KMS-11 (cell line): ENCODE data around the gene TENM4.

Experiments
- H2AFZ ChIP-seq: fragments of 200-600 bp; sonication (generic); 2 replicates; pipeline ENCODE4 v1.6.1; 2016; ENCODE audit warnings: antibody characterized with exemption, mixed run types, low read depth
- H3K27ac ChIP-seq: fragments of 200-600 bp; sonication (generic); 2 replicates; pipeline ENCODE4 v1.6.1; 2016; ENCODE audit warnings: mild to moderate bottlenecking, mixed run types
- H3K27me3 ChIP-seq: fragments of 200-600 bp; sonication (generic); 2 replicates; pipeline ENCODE4 v1.6.1; 2017; ENCODE audit warnings: mild to moderate bottlenecking, low read depth, mixed run types, moderate library complexity; ENCODE audit not compliant: insufficient read depth
- H3K36me3 ChIP-seq: fragments of 200-600 bp; sonication (generic); 2 replicates; pipeline ENCODE4 v1.6.1; 2017; ENCODE audit warnings: mild to moderate bottlenecking, mixed run types; ENCODE audit not compliant: insufficient read depth
- H3K4me1 ChIP-seq: fragments of 200-600 bp; sonication (generic); 2 replicates; pipeline ENCODE4 v1.6.1; 2016; ENCODE audit warnings: mild to moderate bottlenecking, low read depth, mixed run types; ENCODE audit not compliant: poor library complexity, severe bottlenecking
- H3K4me2 ChIP-seq: fragments of 200-600 bp; sonication (generic); 2 replicates; pipeline ENCODE4 v1.7.0; 2016; ENCODE audit warnings: mild to moderate bottlenecking, mixed run types
- H3K4me3 ChIP-seq: fragments of 200-600 bp; sonication (generic); IDR thresholded peaks from 2 replicates; pipeline ENCODE4 v1.6.1; 2017; ENCODE audit warnings: low read depth, low read length, mixed read lengths; ENCODE audit not compliant: insufficient read depth
- H3K79me2 ChIP-seq: fragments of 200-600 bp; sonication (generic); 2 replicates; pipeline ENCODE4 v1.6.1; 2016; ENCODE audit warnings: low read depth, mixed run types; ENCODE audit not compliant: insufficient read depth
- H3K9ac ChIP-seq: fragments of 200-600 bp; sonication (generic); 2 replicates; pipeline ENCODE4 v1.6.1; 2016; ENCODE audit warnings: mild to moderate bottlenecking, mixed run types
- H4K20me1 ChIP-seq: fragments of 200-600 bp; sonication (generic); 2 replicates; pipeline ENCODE4 v1.6.1; 2016; ENCODE audit warnings: mild to moderate bottlenecking, mixed run types; ENCODE audit not compliant: insufficient read depth
- TF ChIP-seq, protein P1 (sequence below): fragments of 200-600 bp; sonication (generic); conservative IDR thresholded peaks from 2 replicates; pipeline ENCODE4 v1.6.1; 2017; ENCODE audit warnings: low read depth, mild to moderate bottlenecking, antibody characterized with exemption, low read length, moderate library complexity, mixed read lengths

Gene TENM4

GRCh38 chr11:79400717-79401330, 40.0 kb downstream of the TENM4 start:
- H3K27ac ChIP-seq: no peak overlapping the region
- no peaks in the 10 kb centered on the region for H3K4me1 ChIP-seq
- H3K36me3 ChIP-seq: no peaks in the 10 kb centered on the region
- H3K27me3 ChIP-seq: no peaks in the 10 kb centered on the region
- no peak overlapping the region for H2AFZ ChIP-seq
- no peaks in the 10 kb centered on the region for H4K20me1 ChIP-seq
- H3K4me2 ChIP-seq: no peak overlapping the region
- H3K79me2 ChIP-seq: no peaks in the 10 kb centered on the region
- no peak overlapping the region for H3K9ac ChIP-seq
- no peak overlapping the region for H3K4me3 ChIP-seq
- TF ChIP-seq, protein P1, sequence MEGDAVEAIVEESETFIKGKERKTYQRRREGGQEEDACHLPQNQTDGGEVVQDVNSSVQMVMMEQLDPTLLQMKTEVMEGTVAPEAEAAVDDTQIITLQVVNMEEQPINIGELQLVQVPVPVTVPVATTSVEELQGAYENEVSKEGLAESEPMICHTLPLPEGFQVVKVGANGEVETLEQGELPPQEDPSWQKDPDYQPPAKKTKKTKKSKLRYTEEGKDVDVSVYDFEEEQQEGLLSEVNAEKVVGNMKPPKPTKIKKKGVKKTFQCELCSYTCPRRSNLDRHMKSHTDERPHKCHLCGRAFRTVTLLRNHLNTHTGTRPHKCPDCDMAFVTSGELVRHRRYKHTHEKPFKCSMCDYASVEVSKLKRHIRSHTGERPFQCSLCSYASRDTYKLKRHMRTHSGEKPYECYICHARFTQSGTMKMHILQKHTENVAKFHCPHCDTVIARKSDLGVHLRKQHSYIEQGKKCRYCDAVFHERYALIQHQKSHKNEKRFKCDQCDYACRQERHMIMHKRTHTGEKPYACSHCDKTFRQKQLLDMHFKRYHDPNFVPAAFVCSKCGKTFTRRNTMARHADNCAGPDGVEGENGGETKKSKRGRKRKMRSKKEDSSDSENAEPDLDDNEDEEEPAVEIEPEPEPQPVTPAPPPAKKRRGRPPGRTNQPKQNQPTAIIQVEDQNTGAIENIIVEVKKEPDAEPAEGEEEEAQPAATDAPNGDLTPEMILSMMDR: peak; percentile 61

GRCh38 chr11:79400206-79400605, 40.6 kb downstream of the TENM4 start:
- Histone ChIP-seq H2AFZ (no peak overlapping the region), H3K4me2 (no peak overlapping the region), H3K9ac (no peak overlapping the region), H3K4me3 (no peak overlapping the region), H4K20me1 (no peaks in the 10 kb centered on the region), H3K36me3 (no peaks in the 10 kb centered on the region), H3K4me1 (no peaks in the 10 kb centered on the region), H3K27ac (no peak overlapping the region), H3K27me3 (no peaks in the 10 kb centered on the region), H3K79me2 (no peaks in the 10 kb centered on the region)
- TF ChIP-seq, protein P1: no peak

- no peak overlapping the region for H3K4me2 ChIP-seq
- H4K20me1 ChIP-seq: no peaks in the 10 kb centered on the region
- H3K27me3 ChIP-seq: no peaks in the 10 kb centered on the region
- TF ChIP-seq, protein P1: no peak
- H2AFZ ChIP-seq: no peak overlapping the region
- H3K36me3 ChIP-seq: no peaks in the 10 kb centered on the region
- no peak overlapping the region for H3K9ac ChIP-seq
- no peaks in the 10 kb centered on the region for H3K79me2 ChIP-seq
- no peak overlapping the region for H3K4me3 ChIP-seq
- H3K4me1 ChIP-seq: no peaks in the 10 kb centered on the region
- H3K27ac ChIP-seq: no peak overlapping the region
Measured at GRCh38 chr11:79397252-79397651, 43.6 kb downstream of the TENM4 start.

GRCh38 chr11:79396674-79397073, 44.2 kb downstream of the TENM4 start:
- Histone ChIP-seq H3K9ac (no peak overlapping the region), H2AFZ (no peak overlapping the region), H3K4me2 (no peak overlapping the region), H3K79me2 (no peaks in the 10 kb centered on the region), H3K27ac (no peak overlapping the region), H3K36me3 (no peaks in the 10 kb centered on the region), H3K27me3 (no peaks in the 10 kb centered on the region), H4K20me1 (no peaks in the 10 kb centered on the region), H3K4me1 (no peaks in the 10 kb centered on the region), H3K4me3 (no peak overlapping the region)
- TF ChIP-seq, protein P1: no peak
